ENCODE measurements around the gene DNAJC22. TPM values are rescaled to one million over a fixed set of nuclear protein-coding genes. Genes with fewer than 3 reads are reported as not detected.

Gene DNAJC22
- total RNA-seq, 1 experiment from 2014 or later: 0.24 TPM

DNA sequence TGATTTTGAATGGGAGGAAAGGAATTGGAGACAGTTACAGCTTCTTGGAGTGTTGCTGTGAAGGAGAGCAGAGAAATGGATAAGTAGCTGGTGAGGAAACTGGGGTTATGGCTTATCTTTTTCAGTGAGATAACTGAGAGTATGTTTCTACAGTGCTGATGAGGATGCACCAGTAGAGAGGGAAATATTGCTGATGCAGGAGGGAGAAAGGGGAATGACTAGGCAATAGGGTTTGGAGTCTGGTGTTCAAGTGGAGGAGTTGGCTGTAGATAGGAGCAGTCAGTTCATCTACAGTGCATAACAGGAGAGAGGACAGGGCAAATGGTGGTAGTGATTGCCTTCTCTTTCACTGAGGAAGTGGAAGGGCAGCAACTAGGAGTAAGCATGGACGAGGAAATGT is 53.6 kb downstream of the DNAJC22 start (continued):
- TF ChIP-seq, protein P1, sequence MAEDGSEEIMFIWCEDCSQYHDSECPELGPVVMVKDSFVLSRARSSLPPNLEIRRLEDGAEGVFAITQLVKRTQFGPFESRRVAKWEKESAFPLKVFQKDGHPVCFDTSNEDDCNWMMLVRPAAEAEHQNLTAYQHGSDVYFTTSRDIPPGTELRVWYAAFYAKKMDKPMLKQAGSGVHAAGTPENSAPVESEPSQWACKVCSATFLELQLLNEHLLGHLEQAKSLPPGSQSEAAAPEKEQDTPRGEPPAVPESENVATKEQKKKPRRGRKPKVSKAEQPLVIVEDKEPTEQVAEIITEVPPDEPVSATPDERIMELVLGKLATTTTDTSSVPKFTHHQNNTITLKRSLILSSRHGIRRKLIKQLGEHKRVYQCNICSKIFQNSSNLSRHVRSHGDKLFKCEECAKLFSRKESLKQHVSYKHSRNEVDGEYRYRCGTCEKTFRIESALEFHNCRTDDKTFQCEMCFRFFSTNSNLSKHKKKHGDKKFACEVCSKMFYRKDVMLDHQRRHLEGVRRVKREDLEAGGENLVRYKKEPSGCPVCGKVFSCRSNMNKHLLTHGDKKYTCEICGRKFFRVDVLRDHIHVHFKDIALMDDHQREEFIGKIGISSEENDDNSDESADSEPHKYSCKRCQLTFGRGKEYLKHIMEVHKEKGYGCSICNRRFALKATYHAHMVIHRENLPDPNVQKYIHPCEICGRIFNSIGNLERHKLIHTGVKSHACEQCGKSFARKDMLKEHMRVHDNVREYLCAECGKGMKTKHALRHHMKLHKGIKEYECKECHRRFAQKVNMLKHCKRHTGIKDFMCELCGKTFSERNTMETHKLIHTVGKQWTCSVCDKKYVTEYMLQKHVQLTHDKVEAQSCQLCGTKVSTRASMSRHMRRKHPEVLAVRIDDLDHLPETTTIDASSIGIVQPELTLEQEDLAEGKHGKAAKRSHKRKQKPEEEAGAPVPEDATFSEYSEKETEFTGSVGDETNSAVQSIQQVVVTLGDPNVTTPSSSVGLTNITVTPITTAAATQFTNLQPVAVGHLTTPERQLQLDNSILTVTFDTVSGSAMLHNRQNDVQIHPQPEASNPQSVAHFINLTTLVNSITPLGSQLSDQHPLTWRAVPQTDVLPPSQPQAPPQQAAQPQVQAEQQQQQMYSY (CRISPR knock-in tag; IDR thresholded peaks at IDR 0.05): no peak
- TF ChIP-seq, protein P2, sequence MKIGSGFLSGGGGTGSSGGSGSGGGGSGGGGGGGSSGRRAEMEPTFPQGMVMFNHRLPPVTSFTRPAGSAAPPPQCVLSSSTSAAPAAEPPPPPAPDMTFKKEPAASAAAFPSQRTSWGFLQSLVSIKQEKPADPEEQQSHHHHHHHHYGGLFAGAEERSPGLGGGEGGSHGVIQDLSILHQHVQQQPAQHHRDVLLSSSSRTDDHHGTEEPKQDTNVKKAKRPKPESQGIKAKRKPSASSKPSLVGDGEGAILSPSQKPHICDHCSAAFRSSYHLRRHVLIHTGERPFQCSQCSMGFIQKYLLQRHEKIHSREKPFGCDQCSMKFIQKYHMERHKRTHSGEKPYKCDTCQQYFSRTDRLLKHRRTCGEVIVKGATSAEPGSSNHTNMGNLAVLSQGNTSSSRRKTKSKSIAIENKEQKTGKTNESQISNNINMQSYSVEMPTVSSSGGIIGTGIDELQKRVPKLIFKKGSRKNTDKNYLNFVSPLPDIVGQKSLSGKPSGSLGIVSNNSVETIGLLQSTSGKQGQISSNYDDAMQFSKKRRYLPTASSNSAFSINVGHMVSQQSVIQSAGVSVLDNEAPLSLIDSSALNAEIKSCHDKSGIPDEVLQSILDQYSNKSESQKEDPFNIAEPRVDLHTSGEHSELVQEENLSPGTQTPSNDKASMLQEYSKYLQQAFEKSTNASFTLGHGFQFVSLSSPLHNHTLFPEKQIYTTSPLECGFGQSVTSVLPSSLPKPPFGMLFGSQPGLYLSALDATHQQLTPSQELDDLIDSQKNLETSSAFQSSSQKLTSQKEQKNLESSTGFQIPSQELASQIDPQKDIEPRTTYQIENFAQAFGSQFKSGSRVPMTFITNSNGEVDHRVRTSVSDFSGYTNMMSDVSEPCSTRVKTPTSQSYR (CRISPR knock-in tag; IDR thresholded peaks at IDR 0.05): no peak
- no peak for TF ChIP-seq FOXP1 (CRISPR knock-in tag; IDR thresholded peaks at IDR 0.05; ENCODE audit: borderline replicate concordance)
- TF ChIP-seq, protein P3, sequence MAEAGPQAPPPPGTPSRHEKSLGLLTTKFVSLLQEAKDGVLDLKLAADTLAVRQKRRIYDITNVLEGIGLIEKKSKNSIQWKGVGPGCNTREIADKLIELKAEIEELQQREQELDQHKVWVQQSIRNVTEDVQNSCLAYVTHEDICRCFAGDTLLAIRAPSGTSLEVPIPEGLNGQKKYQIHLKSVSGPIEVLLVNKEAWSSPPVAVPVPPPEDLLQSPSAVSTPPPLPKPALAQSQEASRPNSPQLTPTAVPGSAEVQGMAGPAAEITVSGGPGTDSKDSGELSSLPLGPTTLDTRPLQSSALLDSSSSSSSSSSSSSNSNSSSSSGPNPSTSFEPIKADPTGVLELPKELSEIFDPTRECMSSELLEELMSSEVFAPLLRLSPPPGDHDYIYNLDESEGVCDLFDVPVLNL (CRISPR knock-in tag; IDR thresholded peaks at IDR 0.05; ENCODE audit: borderline replicate concordance, low read depth): no peak
- TF ChIP-seq ZNF138 (CRISPR knock-in tag; conservative IDR thresholded peaks at IDR 0.05): no peak

Other genes with a start within 250 kb of the DNAJC22 start
- 52.8 to 78.2 TPM (median 53.1 TPM) in 3 replicates for gene LMBR1L, start 236.0 kb upstream of the DNAJC22 start, total RNA-seq (2021)
- 1,806 to 1,997 TPM (median 1,954 TPM) in 3 replicates for gene TUBA1B, start 215.5 kb upstream of the DNAJC22 start, total RNA-seq (2021)
- 195 to 226 TPM (median 203 TPM) in 3 replicates for gene TUBA1A, start 157.8 kb upstream of the DNAJC22 start, total RNA-seq (2021)
- gene TUBA1C, start 81.8 kb upstream of the DNAJC22 start, total RNA-seq (2021): 458 to 540 TPM (median 478 TPM) in 3 replicates
- 0.73 to 2.4 TPM (median 1.7 TPM) in 3 replicates for gene PRPH, start 51.7 kb upstream of the DNAJC22 start, total RNA-seq (2021)
- 78.5 to 89.2 TPM (median 80.0 TPM) in 3 replicates for gene TROAP, start 23.6 kb upstream of the DNAJC22 start, total RNA-seq (2021)
- gene C1QL4, start 9.7 kb upstream of the DNAJC22 start, total RNA-seq (2021): 0.92 to 1.2 TPM (median 1.2 TPM) in 3 replicates
- gene SPATS2, start 20.6 kb downstream of the DNAJC22 start, total RNA-seq (2021): 25.9 to 26.9 TPM (median 26.5 TPM) in 3 replicates
- 0.27 to 0.44 TPM (median 0.44 TPM) in 3 replicates for gene KCNH3, start 192.1 kb downstream of the DNAJC22 start, total RNA-seq (2021)
- gene MCRS1, start 221.3 kb downstream of the DNAJC22 start, total RNA-seq (2021): 94.8 to 105 TPM (median 96.5 TPM) in 3 replicates

Measured in WTC11 (cell line).